HAP-1 (cell line): Measurements from ENCODE around the gene GBP7.
A peak's percentile ranks its signal among the peaks of the same experiment; 100 is the strongest.

Source experiments
- DNase-seq, 2 experiments: peaks; one replicate each; pipeline ENCODE4 v3.0.0-alpha.2; 2016 to 2020; ENCODE audit warnings: low spot score in 2 of 2
- H3K27me3 ChIP-seq: fragments of 250-450 bp; sonication (Bioruptor Pico); 2 replicates; pipeline ENCODE4 v1.5.1; 2020; ENCODE audit warnings: low read depth, mild to moderate bottlenecking, moderate library complexity
- H3K36me3 ChIP-seq: fragments of 250-450 bp; sonication (Bioruptor Pico); replicated peaks from 2 replicates; pipeline ENCODE4 v1.5.1; 2020; ENCODE audit warnings: mild to moderate bottlenecking
- H3K4me1 ChIP-seq: fragments of 250-450 bp; sonication (Bioruptor Pico); 2 replicates; pipeline ENCODE4 v1.5.1; 2020; ENCODE audit warnings: mild to moderate bottlenecking
- H3K4me3 ChIP-seq: fragments of 250-450 bp; sonication (Bioruptor Pico); 2 replicates; pipeline ENCODE4 v1.5.1; 2020; ENCODE audit warnings: mild to moderate bottlenecking, moderate library complexity
- H3K9me3 ChIP-seq: fragments of 250-450 bp; sonication (Bioruptor Pico); 2 replicates; pipeline ENCODE4 v1.5.1; 2020; ENCODE audit warnings: mild to moderate bottlenecking, moderate library complexity
- in situ Hi-C: fragments of 300-500 bp; cut with MboI; formaldehyde crosslinking; loops from 3 replicates; pipeline ENCODE4 v1.14.3; 2020; ENCODE audit warnings: low sequenced_read_pairs, inconsistent platforms, mixed read lengths

The GBP7 gene

GRCh38 chr1:89125240-89125912, 50.4 kb downstream of the GBP7 start:
- in situ Hi-C loops: no loop called here
- no peak for DNase-seq
- Histone ChIP-seq H3K4me3 (no peak overlapping the region), H3K4me1 (no peaks in the 10 kb centered on the region), H3K9me3 (no peaks in the 10 kb centered on the region), H3K36me3 (no peaks in the 10 kb centered on the region), H3K27me3 (no peaks in the 10 kb centered on the region)

- no peak for DNase-seq
- no peaks in the 10 kb centered on the region for H3K27me3 ChIP-seq
- in situ Hi-C loops: no loop called here
Observed at GRCh38 chr1:89121641-89122040, 54.2 kb downstream of the GBP7 start.

GRCh38 chr1:89114662-89115061, 61.1 kb downstream of the GBP7 start:
- in situ Hi-C loops: no loop called here
- DNase-seq: no peak
- Histone ChIP-seq H3K4me3 (no peak overlapping the region), H3K27me3 (peaks cover 9% of the 10 kb centered on the region), H3K4me1 (no peaks in the 10 kb centered on the region), H3K36me3 (no peaks in the 10 kb centered on the region), H3K9me3 (no peaks in the 10 kb centered on the region)

More at GRCh38 chr1:89121641-89122040, 54.2 kb downstream of the GBP7 start:
- Histone ChIP-seq H3K9me3 (no peaks in the 10 kb centered on the region), H3K4me3 (no peak overlapping the region), H3K4me1 (no peaks in the 10 kb centered on the region), H3K36me3 (no peaks in the 10 kb centered on the region)

GRCh38 chr1:89112871-89113613, 62.8 kb downstream of the GBP7 start:
- Histone ChIP-seq H3K36me3 (no peaks in the 10 kb centered on the region), H3K27me3 (peaks cover 9% of the 10 kb centered on the region), H3K9me3 (no peaks in the 10 kb centered on the region), H3K4me3 (no peak overlapping the region), H3K4me1 (no peaks in the 10 kb centered on the region)
- DNase-seq: no peak
- in situ Hi-C loops: no loop called here

GRCh38 chr1:89104687-89105086, 71.1 kb downstream of the GBP7 start:
- H3K36me3 ChIP-seq: no peaks in the 10 kb centered on the region
- no peaks in the 10 kb centered on the region for H3K9me3 ChIP-seq
- no peak overlapping the region for H3K4me3 ChIP-seq
- no peak for DNase-seq
- in situ Hi-C loops: no loop called here
- H3K4me1 ChIP-seq: no peaks in the 10 kb centered on the region; the same call in 1 of the 2 replicates
- H3K27me3 ChIP-seq: no peaks in the 10 kb centered on the region; the same call in 1 of the 2 replicates

GRCh38 chr1:89104147-89104546, 71.7 kb downstream of the GBP7 start:
- in situ Hi-C loops: no loop called here
- Histone ChIP-seq H3K4me3 (no peak overlapping the region), H3K4me1 (no peaks in the 10 kb centered on the region; the same call in 1 of the 2 replicates), H3K36me3 (no peaks in the 10 kb centered on the region), H3K27me3 (no peaks in the 10 kb centered on the region; the same call in 1 of the 2 replicates), H3K9me3 (no peaks in the 10 kb centered on the region)
- DNase-seq: no peak

GRCh38 chr1:89102021-89102420, 73.8 kb downstream of the GBP7 start:
- Histone ChIP-seq H3K4me1 (no peaks in the 10 kb centered on the region; the same call in 1 of the 2 replicates), H3K9me3 (no peaks in the 10 kb centered on the region), H3K4me3 (no peak overlapping the region), H3K36me3 (no peaks in the 10 kb centered on the region), H3K27me3 (no peaks in the 10 kb centered on the region)
- DNase-seq: no peak
- in situ Hi-C loops: no loop called here

- DNase-seq: no peak
- peaks cover 6% of the 10 kb centered on the region; the same call in 1 of the 2 replicates for H3K9me3 ChIP-seq
- in situ Hi-C loops: no loop called here
Observed at GRCh38 chr1:89100412-89100811, 75.4 kb downstream of the GBP7 start.

GRCh38 chr1:89098857-89099256, 76.9 kb downstream of the GBP7 start:
- Histone ChIP-seq H3K27me3 (no peaks in the 10 kb centered on the region), H3K4me3 (no peak overlapping the region), H3K4me1 (no peaks in the 10 kb centered on the region; the same call in 1 of the 2 replicates), H3K36me3 (no peaks in the 10 kb centered on the region), H3K9me3 (peaks cover 6% of the 10 kb centered on the region; the same call in 1 of the 2 replicates)
- DNase-seq: no peak
- in situ Hi-C loops: no loop called here

More at GRCh38 chr1:89100412-89100811, 75.4 kb downstream of the GBP7 start:
- Histone ChIP-seq H3K4me3 (no peak overlapping the region), H3K4me1 (no peaks in the 10 kb centered on the region; the same call in 1 of the 2 replicates), H3K36me3 (no peaks in the 10 kb centered on the region), H3K27me3 (no peaks in the 10 kb centered on the region)

GRCh38 chr1:89095737-89096136, 80.1 kb downstream of the GBP7 start:
- no peaks in the 10 kb centered on the region for H3K36me3 ChIP-seq
- in situ Hi-C loops: no loop called here
- H3K27me3 ChIP-seq: no peaks in the 10 kb centered on the region
- H3K9me3 ChIP-seq: peaks cover 6% of the 10 kb centered on the region; the same call in 1 of the 2 replicates
- DNase-seq: no peak
- no peak overlapping the region for H3K4me3 ChIP-seq
- H3K4me1 ChIP-seq: no peaks in the 10 kb centered on the region; the same call in 1 of the 2 replicates

GRCh38 chr1:89089962-89090361, 85.8 kb downstream of the GBP7 start:
- H3K27me3 ChIP-seq: no peaks in the 10 kb centered on the region
- in situ Hi-C loops: no loop called here
- H3K9me3 ChIP-seq: no peaks in the 10 kb centered on the region
- no peak overlapping the region for H3K4me3 ChIP-seq
- peak in 1 of 2 experiments; percentile 1 for DNase-seq
- no peaks in the 10 kb centered on the region for H3K4me1 ChIP-seq
- H3K36me3 ChIP-seq: no peaks in the 10 kb centered on the region

- Histone ChIP-seq H3K9me3 (no peaks in the 10 kb centered on the region), H3K4me3 (no peak overlapping the region), H3K27me3 (no peaks in the 10 kb centered on the region), H3K4me1 (no peaks in the 10 kb centered on the region), H3K36me3 (no peaks in the 10 kb centered on the region)
- DNase-seq: no peak
- in situ Hi-C loops: no loop called here
Observed at GRCh38 chr1:89088572-89088971, 87.2 kb downstream of the GBP7 start.

- H3K4me1 ChIP-seq: no peaks in the 10 kb centered on the region
- H3K4me3 ChIP-seq: no peak overlapping the region
- 0 out of 2 replicates have a peak, but pooled peaks cover 2% of the 10 kb centered on the region for H3K27me3 ChIP-seq
- no peaks in the 10 kb centered on the region for H3K9me3 ChIP-seq
- in situ Hi-C loops: no loop called here
- H3K36me3 ChIP-seq: no peaks in the 10 kb centered on the region
- no peak for DNase-seq
Observed at GRCh38 chr1:89087241-89087640, 88.6 kb downstream of the GBP7 start.

- in situ Hi-C loops: no loop called here
- no peak for DNase-seq
- Histone ChIP-seq H3K9me3 (no peaks in the 10 kb centered on the region), H3K4me1 (no peaks in the 10 kb centered on the region), H3K36me3 (no peaks in the 10 kb centered on the region), H3K4me3 (no peak overlapping the region), H3K27me3 (0 out of 2 replicates have a peak, but pooled peaks cover 2% of the 10 kb centered on the region)
Observed at GRCh38 chr1:89085781-89086180, 90.0 kb downstream of the GBP7 start.
